IPS-20b (cell line): ENCODE measurements around the gene FOXB2.
"Not testable (repeated sequence)": the region's sequence is repeated elsewhere in the genome, so short reads cannot be mapped to it uniquely, and the experiment has no call there.

Source experiments
- H3K27ac ChIP-seq: one replicate; pipeline ENCODE4 v1.5.1; 2013; ENCODE audit warnings: low read length
- H3K27me3 ChIP-seq: 2 replicates; pipeline ENCODE4 v1.6.1; 2013; ENCODE audit warnings: mild to moderate bottlenecking, low read length, inconsistent platforms; ENCODE audit not compliant: insufficient read depth
- H3K36me3 ChIP-seq: 2 replicates; pipeline ENCODE4 v1.6.1; 2013; ENCODE audit warnings: low read depth, mild to moderate bottlenecking, inconsistent platforms, low read length, moderate library complexity; ENCODE audit not compliant: insufficient read depth
- H3K4me1 ChIP-seq: 2 replicates; pipeline ENCODE4 v1.6.1; 2013; ENCODE audit warnings: mild to moderate bottlenecking, control low read depth, inconsistent platforms, low read length, moderate library complexity; ENCODE audit not compliant: insufficient read depth
- H3K4me3 ChIP-seq: 2 replicates; pipeline ENCODE4 v1.5.1; 2013; ENCODE audit warnings: mild to moderate bottlenecking, low read length, inconsistent platforms
- H3K9ac ChIP-seq: 2 replicates; pipeline ENCODE4 v1.6.1; 2013; ENCODE audit warnings: low read depth, mild to moderate bottlenecking, inconsistent platforms, low read length, moderate library complexity
- H3K9me3 ChIP-seq: 2 replicates; pipeline ENCODE4 v1.6.1; 2013; ENCODE audit warnings: mild to moderate bottlenecking, low read depth, low read length, inconsistent platforms; ENCODE audit not compliant: insufficient read depth

The FOXB2 gene

GRCh38 chr9:77024776-77025545, 5.5 kb downstream of the FOXB2 start:
- H3K36me3 ChIP-seq: no peaks in the 10 kb centered on the region
- peaks cover 37% of the 10 kb centered on the region; the same call in 1 of the 2 replicates for H3K4me1 ChIP-seq
- H3K9me3 ChIP-seq: no peaks in the 10 kb centered on the region
- no peak overlapping the region for H3K27ac ChIP-seq
- H3K9ac ChIP-seq: no peak overlapping the region
- no peak overlapping the region for H3K4me3 ChIP-seq
- H3K27me3 ChIP-seq: peaks cover 63% of the 10 kb centered on the region

GRCh38 chr9:77028478-77028877, 9.0 kb downstream of the FOXB2 start:
- H3K27ac ChIP-seq: no peak overlapping the region
- peaks cover 44% of the 10 kb centered on the region for H3K27me3 ChIP-seq
- H3K9me3 ChIP-seq: no peaks in the 10 kb centered on the region
- H3K36me3 ChIP-seq: no peaks in the 10 kb centered on the region
- peaks cover 31% of the 10 kb centered on the region; the same call in 1 of the 2 replicates for H3K4me1 ChIP-seq
- H3K4me3 ChIP-seq: no peak overlapping the region
- H3K9ac ChIP-seq: no peak overlapping the region

- Histone ChIP-seq H3K9ac (no peak overlapping the region), H3K9me3 (no peaks in the 10 kb centered on the region), H3K4me1 (peaks cover 19% of the 10 kb centered on the region; the same call in 1 of the 2 replicates), H3K27ac (no peak overlapping the region), H3K4me3 (no peak overlapping the region), H3K36me3 (no peaks in the 10 kb centered on the region), H3K27me3 (peaks cover 28% of the 10 kb centered on the region)
Observed at GRCh38 chr9:77030045-77030444, 10.6 kb downstream of the FOXB2 start.

- Histone ChIP-seq H3K36me3 (no peaks in the 10 kb centered on the region), H3K4me1 (peaks cover 20% of the 10 kb centered on the region), H3K4me3 (peak overlapping the region; percentile 37; the same call in 1 of the 2 replicates), H3K9ac (peak overlapping the region; percentile 33; the same call in 1 of the 2 replicates), H3K9me3 (no peaks in the 10 kb centered on the region), H3K27ac (peak overlapping the region; percentile 19), H3K27me3 (peaks cover 17% of the 10 kb centered on the region)
Observed at GRCh38 chr9:77038281-77039036, 19.0 kb downstream of the FOXB2 start.

- Histone ChIP-seq H3K27me3 (peaks cover 17% of the 10 kb centered on the region), H3K36me3 (no peaks in the 10 kb centered on the region), H3K27ac (no peak overlapping the region), H3K4me3 (no peak overlapping the region), H3K9ac (no peak overlapping the region), H3K4me1 (peaks cover 27% of the 10 kb centered on the region), H3K9me3 (no peaks in the 10 kb centered on the region)
Observed at GRCh38 chr9:77040340-77040739, 20.9 kb downstream of the FOXB2 start.

GRCh38 chr9:77043743-77044142, 24.3 kb downstream of the FOXB2 start:
- not testable (repeated sequence) for H3K4me3 ChIP-seq, H3K9ac ChIP-seq, H3K27me3 ChIP-seq

GRCh38 chr9:77060681-77061080, 41.2 kb downstream of the FOXB2 start:
- not testable (repeated sequence) for H3K4me3 ChIP-seq, H3K27ac ChIP-seq, H3K4me1 ChIP-seq, H3K36me3 ChIP-seq, H3K27me3 ChIP-seq, H3K9me3 ChIP-seq, H3K9ac ChIP-seq

More at GRCh38 chr9:77043743-77044142, 24.3 kb downstream of the FOXB2 start:
- not testable (repeated sequence) for H3K36me3 ChIP-seq, H3K9me3 ChIP-seq, H3K27ac ChIP-seq
- peaks cover 30% of the 10 kb centered on the region for H3K4me1 ChIP-seq

- no peaks in the 10 kb centered on the region for H3K27me3 ChIP-seq
- no peaks in the 10 kb centered on the region for H3K9me3 ChIP-seq
- H3K27ac ChIP-seq: no peak overlapping the region
- no peak overlapping the region for H3K9ac ChIP-seq
- no peaks in the 10 kb centered on the region for H3K36me3 ChIP-seq
- no peaks in the 10 kb centered on the region for H3K4me1 ChIP-seq
- no peak overlapping the region for H3K4me3 ChIP-seq
Observed at GRCh38 chr9:77063645-77064285, 44.3 kb downstream of the FOXB2 start.

GRCh38 chr9:77066388-77066787, 46.9 kb downstream of the FOXB2 start:
- no peaks in the 10 kb centered on the region for H3K4me1 ChIP-seq
- H3K9me3 ChIP-seq: no peaks in the 10 kb centered on the region

More at GRCh38 chr9:77066388-77066787, 46.9 kb downstream of the FOXB2 start:
- Histone ChIP-seq H3K4me3 (no peak overlapping the region), H3K36me3 (no peaks in the 10 kb centered on the region), H3K9ac (no peak overlapping the region), H3K27ac (no peak overlapping the region), H3K27me3 (no peaks in the 10 kb centered on the region)
